Ramos (cell line): ENCODE measurements around the gene NCBP2L.
"Not testable (repeated sequence)": the region's sequence is repeated elsewhere in the genome, so short reads cannot be mapped to it uniquely, and the experiment has no call there.

Experiments used
- in situ Hi-C: fragments of 300-500 bp; cut with MboI; formaldehyde crosslinking; loops from one replicate; pipeline ENCODE4 v1.14.3; 2022; ENCODE audit warnings: low sequenced_read_pairs; ENCODE audit not compliant: unreplicated experiment

Gene NCBP2L

DNA sequence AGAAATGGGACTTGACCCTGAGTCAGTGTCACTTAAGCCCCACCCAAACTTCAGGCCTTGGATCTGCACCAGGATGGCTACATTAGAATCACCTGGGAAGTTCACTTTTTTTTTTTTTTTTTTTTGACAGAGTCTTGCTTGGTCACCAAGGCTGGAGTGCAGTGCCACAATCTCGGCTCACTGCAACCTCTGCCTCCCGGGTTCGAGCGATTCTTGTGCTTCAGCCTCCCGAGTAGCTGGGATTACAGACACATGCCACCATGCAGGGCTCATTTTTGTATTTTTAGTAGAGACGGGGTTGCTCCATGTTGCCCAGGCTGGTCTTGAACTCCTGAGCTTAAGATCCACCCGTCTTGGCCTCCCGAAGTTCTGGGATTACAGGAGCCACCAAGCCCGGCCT, 3.0 kb downstream of the NCBP2L start:
- in situ Hi-C loops = no loop called here

DNA sequence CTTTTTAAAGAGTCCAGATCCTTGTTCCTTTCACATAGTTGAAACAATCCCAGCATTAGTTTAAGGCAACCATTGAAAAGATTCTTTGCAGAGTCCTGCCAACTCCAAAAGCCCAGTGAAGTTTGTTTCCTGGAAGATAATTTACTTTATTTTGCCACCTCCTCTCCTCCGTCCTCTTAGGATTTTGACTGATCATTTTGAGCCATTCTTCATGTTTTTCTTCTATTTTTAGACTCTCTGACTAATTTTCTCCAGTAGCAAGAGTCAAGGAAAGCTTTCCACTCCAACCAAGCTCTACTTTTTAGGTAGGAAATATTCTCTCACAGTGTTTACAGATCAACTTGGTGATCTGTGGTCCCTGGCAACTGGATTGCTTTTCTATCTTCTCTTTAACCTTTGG, 10.3 kb downstream of the NCBP2L start:
- in situ Hi-C loops = no loop called here

DNA sequence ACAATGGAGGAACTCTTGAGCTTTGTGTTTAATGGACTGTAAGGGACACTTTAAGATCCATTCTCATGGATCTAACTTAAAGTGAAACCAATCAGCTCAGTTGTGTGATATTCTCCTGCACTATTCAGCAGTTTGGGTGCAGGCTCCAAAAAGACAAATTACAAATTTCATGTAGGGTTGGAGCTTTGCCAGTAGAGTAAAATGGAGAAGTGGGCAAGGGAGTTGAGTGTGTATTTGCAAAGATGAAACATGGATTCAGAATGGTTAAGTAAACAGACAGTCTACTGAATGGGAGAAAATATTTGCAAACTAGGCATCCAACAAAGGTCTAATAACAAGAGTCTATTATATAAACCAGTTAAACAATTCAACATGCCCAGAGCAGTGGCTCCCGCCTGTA, 26.9 kb downstream of the NCBP2L start:
- in situ Hi-C loops = no loop called here

DNA sequence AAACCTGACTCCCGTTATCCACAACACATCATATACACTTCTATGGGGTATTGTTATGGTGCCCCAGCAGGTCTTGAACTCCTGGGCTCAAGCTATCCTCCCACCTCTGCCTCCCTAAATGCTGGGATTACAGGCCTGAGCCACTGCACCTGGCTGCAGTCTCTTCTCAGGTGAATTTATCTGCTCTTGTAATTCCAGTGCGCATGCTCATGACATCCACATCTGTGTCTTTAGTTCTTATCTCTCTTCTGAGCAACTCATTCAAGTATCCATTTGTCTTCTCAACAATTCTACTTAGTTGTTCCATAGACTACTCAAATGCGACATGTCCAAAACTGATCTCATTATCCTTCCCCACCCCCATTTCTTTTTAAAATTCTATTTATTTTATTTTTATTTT, 27.6 kb downstream of the NCBP2L start:
- in situ Hi-C loops = no loop called here

DNA sequence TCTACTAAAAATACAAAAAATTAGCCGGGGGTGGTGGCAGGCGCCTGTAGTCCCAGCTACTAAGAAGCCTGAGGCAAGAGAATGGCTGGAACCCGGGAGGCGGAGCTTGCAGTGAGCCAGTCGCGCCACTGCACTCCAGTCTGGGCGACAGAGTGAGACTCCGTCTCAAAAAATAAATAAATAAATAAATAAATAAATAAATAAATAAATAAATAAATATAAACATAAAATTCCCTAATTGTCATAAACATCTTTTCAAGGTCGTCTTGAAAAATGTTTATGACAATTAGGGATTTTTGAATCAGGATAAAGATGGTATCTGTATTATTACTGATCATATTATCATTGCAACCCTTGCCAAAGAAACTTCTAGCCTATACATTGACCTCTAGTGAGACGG, 32.5 kb downstream of the NCBP2L start:
- in situ Hi-C loops = not testable (repeated sequence)

DNA sequence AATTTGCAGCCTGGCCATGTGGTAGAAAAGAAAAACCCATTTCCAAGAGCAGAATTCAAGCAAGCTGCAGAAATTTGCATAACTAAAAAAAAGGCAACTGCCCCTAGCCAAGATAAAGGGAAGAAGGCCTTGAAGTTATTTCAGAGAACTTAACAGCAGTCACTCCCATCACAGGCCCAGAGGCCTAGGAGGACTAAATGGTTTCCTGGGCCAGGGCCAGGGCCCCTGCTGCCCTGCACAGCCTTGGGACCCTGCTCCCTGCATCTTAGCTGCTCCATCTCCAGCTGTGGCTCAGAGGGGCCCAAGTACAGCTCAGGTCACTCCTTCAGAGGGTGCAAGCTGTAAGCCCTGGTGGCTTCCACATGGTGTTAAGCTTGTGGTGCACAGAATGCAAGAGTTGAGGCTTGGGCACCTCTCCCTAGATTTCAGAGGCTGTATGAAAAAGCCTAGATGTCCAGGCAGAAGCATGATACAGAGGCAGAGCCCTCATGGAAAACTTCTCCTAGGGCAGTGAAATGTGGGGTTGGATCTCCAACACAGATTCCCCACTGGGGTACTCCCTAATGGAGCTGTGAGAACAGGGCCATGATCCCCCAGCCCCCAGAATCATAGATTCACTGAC, 41.5 kb downstream of the NCBP2L start:
- in situ Hi-C loops = no loop called here

DNA sequence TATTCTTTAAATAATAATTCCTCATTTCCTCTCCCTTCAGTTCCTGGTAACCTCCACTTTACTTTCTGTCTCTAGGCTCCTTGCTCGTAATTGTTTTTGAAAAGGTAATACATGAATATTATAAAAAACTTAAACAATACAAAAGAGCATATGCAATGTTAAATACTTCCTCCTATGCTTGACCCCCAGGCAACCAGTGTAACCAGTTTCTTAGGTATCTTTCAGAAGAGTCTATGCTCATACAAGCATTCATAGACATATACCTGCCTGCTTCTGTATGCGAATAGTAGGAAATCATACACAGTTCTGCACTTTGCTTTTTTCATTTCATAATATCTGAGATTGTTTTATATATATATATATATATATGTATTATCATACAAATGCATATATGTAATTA, 45.5 kb downstream of the NCBP2L start:
- in situ Hi-C loops = no loop called here

DNA sequence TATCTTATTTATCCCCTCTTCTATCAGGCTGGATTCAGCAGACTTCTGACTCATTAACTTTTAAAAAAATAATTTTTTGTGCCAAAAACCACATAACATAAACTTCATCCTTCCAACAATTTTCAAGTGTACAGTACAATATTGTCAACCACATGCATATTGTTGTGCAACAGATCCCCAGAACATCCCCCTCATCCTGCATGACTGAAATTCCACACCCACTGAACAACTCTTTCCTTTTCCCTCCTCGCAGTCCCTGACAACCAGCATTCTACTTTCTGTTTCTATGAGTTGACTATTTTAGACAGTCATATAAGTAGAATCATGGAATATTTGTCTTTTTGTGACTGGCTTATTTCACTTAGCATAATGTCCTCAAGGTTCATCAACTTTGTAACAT, 45.9 kb downstream of the NCBP2L start:
- in situ Hi-C loops = no loop called here

DNA sequence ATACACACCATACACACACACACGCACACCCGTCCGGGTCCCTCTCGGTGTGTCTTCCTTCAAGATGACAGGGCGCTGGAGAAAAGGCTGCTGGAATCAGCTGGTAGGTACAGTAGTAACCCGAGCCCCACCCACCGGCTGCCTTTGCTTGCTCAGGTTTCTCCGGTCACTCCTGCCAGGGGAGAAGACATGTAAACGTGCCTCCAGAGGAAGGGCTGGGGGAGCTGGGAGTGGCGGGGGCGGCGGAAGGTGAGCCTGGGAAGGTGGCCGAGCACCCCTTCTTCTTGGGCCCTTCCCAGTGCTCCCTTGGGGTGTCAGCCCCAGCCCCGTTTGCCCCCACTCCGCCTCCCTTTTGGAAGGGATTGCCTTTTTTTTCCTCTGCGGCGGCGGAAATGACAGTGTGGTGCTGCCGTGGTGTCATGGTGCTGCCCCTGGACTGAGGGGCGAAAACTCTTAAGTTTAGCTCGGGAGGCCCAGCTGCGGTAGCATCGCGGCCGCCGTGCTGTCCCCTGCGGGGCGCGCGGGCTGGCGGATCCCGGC, 48.2 kb downstream of the NCBP2L start, which contains the start of gene MID2:
Gene MID2, plus strand, starts transcription at position 169 of the 540 bp plus-strand sequence. CDS start 561 bp downstream, outside the sequence.
- in situ Hi-C loops = no loop called here

DNA sequence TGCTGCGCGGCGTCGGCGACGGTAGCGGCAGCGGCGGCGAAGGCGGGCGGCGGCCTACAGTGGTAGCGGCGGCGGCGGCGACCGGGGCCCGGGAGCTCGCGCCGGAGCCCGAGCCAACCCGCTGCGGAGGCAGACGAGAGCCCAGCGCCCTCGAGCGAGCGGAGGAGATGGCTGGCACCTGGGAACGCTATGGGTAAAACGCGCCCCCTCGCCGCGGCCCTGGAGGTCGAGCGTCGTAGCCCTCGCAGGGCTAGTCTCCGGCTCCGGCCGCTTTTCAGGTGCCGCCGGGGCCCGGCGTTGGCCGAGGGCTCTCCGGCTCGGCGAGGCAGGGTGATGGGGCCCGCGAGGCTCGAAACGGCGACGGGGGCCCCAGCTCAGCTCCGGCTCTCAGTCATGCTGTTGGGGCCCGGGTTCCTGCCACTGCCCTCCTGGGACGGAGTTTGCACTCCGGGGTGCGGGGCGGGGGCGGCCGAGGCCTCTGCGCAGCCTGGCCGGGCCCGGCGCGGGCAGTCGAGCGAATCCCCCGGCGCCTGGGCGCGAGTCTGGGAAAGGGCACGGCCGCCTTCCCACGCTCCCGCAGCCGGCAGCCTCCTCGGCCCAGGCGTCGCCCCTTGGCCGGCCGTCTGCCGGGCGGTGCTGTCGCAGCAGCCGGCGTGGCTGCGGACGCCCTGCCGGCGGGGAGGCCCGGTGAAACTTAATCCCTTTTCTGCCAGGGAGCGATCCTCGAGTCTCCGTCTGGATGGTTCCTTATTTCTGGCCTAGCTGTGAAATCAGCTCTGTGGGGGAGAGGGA, 48.9 kb downstream of the NCBP2L start:
- in situ Hi-C loops = no loop called here

DNA sequence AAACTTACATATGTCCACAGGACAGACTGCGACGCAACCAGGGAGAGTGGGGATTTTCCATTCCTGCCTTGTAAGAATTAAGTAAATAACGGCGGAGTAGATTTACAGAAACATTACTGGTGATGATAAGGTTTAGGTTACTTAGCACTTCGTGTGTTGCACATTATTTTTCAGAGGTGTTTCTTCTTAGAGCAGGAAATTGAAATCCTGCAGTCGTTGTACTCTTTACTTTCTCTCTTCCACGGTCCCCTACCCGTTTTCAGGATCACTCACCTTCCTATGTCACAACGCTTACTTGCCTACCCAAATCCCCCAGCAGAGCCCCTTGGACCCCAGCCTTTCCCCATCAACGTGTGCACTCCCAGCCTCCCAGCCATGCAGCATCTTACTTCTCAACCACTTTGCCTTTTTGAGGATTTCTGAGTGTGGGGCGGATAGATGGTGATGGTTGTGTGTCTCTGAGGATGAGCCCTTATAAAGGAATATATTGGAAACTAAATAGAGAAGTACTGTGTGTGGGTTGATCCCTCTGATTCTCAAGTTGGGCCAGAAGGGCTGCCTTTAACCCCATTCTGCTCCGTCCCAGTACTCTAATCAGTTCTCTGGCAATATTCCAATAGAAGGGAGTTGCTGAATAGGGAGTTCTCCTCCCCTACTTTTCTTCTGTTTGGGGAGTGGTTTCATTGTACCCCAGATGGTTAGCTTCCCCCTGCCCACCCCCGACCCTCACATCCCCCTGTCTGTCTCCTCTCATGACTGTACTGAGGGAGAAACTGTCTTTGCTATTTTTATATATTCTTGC, 49.7 kb downstream of the NCBP2L start:
- in situ Hi-C loops = no loop called here

DNA sequence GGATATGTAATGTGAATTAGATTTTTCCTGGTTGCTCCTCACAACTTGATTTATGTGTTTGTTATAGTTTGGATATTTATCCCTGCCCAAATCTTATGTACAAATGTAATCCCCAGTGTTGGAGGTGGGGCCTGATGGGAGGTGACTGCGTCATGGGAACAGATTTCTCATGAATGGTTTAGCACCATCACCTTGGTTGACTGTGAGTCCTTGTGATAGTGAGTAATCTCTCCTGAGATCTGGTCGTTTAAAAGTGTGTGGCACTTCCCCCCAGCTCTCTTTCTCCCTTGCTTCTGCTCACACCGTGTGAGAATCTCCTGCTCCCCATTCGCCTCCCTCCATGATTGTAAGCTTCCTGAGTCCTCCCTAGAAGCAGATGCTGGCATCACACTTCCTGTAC, 50.3 kb downstream of the NCBP2L start:
- in situ Hi-C loops = no loop called here

DNA sequence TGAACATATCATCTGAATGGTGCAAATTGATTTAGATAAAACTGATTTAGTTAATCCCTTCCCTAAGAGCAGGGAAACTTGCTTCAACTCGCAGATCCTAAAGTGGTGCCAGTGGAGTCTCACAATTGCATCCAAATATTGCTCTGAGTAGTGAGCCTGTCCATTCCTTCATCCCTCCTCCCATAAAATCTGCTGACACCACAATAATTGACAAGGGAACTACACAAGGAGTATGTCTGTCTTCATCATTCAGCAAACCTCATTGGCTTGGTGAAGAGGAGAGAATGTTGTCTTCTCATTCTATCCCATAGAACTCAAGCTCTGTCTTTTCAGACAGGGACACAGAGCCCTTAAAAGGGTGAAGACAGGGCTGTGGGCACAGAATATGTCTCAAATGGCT, 52.3 kb downstream of the NCBP2L start:
- in situ Hi-C loops = no loop called here

DNA sequence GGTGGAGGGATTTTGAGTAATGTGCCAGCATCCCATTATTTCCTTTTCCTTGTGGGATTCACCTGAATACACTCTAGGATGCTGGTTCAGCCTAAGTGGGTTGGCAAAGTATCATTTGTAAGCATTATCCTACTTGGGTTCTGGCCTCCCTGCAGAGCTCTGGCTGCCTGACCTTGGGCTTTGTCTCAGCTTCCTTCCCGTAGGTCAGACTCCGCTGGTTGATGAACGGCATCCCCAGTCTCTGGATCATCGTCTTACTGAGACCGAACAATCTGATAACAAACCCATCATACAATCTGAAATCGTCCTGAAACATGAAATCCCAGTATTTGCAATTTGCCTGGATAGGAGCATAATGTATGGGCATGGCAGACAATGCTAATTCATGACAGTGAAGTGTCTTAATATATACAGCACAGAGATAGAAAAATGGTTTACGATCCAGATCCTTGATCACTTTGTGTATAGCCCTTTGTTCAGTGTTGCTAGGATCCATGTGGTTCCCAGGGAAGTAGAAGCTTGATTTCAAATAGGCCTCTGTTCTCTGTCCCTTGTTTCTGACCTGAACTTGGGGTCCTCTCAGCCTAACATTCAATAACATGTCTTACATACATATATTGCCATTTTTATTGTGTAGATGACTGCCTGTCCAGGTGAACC, 53.7 kb downstream of the NCBP2L start:
- in situ Hi-C loops = no loop called here

DNA sequence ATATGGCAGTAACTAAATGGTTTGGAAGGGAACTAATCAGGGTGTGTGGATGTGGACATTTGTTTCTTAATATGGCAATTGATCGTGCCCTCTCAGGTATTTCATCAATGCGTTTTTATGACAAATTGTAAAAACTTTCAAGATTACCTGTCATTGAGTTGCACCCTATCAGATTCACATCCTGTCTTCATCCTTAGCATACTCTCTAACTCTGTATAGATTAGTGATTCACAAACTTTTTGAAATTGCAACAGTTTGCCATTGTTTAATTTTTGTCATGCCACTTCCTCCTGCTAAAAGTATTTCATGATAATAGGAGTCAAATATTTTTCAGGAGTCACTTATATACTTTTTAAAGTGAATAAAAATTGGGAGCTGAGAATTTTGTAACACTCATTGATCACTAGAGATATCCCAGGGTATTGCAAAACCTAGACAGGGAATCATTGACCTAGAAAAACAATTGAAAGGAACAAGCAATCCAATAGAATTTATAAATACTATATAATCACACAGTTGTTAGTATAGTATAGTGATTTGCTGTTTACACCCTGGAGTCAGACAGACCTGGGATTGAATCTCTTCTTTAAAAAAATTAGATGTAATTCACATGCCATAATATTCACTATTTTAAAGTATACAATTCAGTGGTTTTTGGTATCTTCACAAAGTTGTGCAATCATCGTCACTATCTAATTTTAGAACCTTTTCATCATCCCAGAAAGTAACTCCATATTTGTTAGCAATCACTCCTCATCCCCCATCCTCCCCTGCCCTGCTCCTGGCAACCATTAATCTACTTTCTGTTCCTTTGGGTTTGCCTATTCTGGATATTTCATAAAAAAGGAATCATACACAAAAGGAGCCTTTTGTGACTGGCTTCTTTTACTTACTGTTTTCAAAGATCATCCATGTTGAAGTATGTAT, 57.0 kb downstream of the NCBP2L start:
- in situ Hi-C loops = no loop called here

DNA sequence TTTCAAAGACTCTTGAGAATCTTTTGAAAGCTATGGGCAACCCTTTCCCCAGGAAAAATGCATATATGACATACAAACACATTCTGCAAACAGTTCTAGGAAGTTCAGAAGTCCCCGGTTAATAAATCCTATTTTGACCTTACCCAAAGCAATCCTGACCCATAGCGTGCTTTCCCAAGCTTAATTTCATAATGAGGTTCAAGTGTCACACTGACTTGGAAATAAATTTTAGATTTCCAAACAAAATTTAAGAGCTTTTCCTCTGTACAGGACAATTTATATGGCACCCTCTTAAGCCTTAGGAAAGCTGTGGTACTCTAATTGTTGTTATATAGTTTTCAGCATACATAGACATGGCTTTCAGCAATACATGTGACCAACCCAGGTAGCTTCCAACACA, 59.4 kb downstream of the NCBP2L start:
- in situ Hi-C loops = no loop called here

DNA sequence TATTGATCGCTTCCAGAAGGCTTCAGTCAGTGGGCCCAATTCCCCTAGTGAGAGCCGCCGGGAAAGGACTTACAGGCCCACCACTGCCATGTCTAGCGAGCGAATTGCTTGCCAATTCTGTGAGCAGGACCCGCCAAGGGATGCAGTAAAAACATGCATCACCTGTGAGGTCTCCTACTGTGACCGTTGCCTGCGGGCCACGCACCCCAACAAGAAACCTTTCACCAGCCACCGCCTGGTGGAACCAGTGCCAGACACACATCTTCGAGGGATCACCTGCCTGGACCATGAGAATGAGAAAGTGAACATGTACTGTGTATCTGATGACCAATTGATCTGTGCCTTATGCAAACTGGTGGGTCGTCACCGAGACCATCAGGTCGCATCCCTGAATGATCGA, 63.4 kb downstream of the NCBP2L start:
- in situ Hi-C loops = no loop called here

DNA sequence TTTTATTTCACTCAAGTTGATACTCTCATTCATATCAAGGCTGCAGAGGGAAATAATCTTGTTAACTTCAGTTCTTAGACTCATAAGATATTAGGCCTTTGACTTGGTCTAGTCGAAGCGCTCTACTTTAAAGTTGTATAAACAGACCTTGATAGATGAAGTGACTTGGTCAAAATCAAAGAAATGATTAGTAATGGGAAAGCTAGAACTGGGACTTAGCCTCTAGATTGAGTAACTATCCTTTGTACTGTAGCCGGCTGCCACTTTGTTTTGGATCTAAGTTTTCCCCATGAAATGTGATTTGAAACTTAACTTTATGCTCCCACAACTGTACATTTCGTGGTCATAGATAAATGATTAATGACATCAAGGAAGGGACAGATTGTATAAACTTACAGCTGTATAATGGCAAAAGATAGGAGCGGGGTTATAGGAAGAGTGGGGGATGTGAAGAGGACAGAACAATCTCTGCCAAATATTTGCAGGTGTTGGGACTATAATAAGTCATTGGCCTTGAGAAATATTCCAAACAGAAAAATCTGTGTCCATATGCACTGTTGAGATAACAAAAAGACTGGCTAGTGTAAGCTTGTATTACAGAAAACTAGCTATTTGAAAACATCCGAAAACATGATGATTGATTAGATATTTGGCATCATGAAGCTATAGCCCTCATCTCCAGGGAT, 65.3 kb downstream of the NCBP2L start:
- in situ Hi-C loops = no loop called here
